ENCODE measurements around the gene PRAMEF14.
"Not testable (repeated sequence)": the region's sequence is repeated elsewhere in the genome, so short reads cannot be mapped to it uniquely, and the experiment has no call there.

PRAMEF14 gene

DNA sequence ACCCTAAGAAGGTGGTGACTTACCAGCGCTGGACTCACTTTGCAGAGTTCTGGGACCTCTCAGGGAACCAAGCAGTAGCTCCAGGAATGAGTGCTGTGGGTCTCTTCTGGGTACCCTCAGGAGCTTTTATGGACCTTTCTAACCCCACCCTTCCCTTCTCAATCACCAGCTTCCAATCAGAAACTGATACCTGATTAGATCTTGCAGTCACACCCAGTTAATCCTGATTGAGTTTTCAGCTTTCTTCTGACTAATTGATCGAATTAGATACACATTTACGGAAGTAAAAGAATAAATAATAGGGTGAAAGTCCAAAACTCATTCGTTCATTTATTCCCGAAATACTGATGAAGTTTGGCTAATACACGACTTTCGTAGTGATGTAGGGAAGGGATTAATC lies at the start of gene PRAMEF14:
Gene PRAMEF14 (minus strand): TSS at position 101 of the 400 bp plus-strand sequence. CDS start 1,820 bp downstream, outside the sequence.
- not testable (repeated sequence) for FAIRE-seq; DNase-seq (ENCODE audit: insufficient read length, low spot score)

DNA sequence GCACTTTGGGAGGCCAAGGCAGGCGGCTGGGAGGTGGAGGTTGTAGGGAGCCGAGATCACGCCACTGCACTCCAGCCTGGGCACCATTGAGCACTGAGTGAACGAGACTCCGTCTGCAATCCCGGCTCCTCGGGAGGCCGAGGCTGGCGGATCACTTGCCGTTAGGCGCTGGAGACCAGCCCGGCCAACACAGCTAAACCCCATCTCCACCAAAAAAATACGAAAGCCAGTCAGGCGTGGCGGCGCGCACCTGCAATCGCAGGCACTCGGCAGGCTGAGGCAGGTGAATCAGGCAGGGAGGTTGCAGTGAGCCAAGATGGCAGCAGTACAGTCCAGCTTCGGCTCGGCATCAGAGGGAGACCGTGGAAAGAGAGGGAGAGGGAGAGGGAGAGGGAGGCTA lies 48.4 kb upstream of the PRAMEF14 start:
- not testable (repeated sequence) for FAIRE-seq; DNase-seq (ENCODE audit: insufficient read length, low spot score)

DNA sequence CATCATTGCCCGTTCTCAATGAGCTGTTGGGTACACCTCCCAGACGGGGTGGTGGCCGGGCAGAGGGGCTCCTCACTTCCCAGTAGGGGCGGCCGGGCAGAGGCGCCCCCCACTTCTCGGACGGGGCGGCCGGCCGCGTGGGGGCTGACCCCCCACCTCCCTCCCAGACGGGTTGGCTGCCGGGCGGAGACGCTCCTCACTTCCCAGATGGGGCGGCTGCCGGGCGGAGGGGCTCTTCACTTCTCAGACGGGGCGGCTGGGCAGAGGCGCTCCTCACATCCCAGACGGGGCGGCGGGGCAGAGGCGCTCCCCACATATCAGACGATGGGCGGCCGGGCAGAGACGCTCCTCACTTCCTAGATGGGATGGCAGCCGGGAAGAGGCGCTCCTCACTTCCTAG lies 47.8 kb upstream of the PRAMEF14 start:
- FAIRE-seq; DNase-seq (ENCODE audit: insufficient read length, low spot score): not testable (repeated sequence)

- not testable (repeated sequence) for DNase-seq (ENCODE audit: insufficient read length, low spot score); FAIRE-seq
These were observed 46.1 kb upstream of the PRAMEF14 start for GRCh38 chr1:13393004-13393403.

DNA sequence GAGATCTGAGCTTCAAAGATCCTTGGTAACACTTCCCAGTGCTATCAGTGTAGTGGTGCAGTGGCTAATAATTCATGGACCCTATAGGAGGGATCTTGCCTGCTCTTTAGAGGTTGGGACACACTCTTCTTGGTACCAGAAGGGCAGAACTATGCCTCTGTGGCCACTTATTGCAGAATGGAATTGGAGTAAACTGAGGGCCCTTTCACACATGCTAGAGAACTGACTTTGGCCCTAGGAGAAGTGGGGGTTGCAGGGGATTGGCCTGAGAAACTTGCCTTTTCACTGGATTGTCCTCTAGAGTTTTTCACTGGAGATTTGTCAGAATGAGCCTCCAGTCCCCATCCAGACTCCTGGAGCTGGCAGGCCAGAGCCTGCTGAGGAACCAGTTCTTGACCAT lies 42.4 kb upstream of the PRAMEF14 start, which contains the start of gene PRAMEF17:
Gene PRAMEF17 (plus strand): TSS at position 301 of the 400 bp plus-strand sequence. CDS start 26 bp downstream, at position 327.
- not testable (repeated sequence) for FAIRE-seq

DNA sequence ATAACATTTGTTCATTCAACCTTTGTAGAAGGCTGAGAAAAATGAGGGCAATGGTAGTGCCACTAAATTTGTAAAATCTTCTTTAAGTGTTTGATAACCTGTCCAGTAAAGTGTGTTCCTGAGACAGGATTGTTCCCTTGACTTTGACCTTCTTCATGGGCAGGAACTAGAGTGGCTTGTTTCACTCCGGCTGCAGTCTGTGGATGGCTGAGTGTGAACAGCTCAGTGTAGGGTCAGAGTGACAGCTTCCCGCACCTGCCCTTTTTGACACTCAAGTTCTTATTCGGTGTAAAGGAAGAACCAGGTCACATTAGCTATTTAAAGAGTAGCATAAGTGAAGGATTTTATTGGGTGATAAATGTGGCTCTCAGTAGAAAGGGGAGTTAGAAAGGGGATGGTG lies 33.4 kb upstream of the PRAMEF14 start:
- DNase-seq (ENCODE audit: insufficient read length, low spot score); FAIRE-seq: not testable (repeated sequence)

More for the DNA sequence above, 42.4 kb upstream of the PRAMEF14 start, which contains the start of gene PRAMEF17:
- not testable (repeated sequence) for DNase-seq (ENCODE audit: insufficient read length, low spot score)

- DNase-seq (ENCODE audit: insufficient read length, low spot score); FAIRE-seq: not testable (repeated sequence)
These were observed 32.0 kb upstream of the PRAMEF14 start for GRCh38 chr1:13378983-13379382.

DNA sequence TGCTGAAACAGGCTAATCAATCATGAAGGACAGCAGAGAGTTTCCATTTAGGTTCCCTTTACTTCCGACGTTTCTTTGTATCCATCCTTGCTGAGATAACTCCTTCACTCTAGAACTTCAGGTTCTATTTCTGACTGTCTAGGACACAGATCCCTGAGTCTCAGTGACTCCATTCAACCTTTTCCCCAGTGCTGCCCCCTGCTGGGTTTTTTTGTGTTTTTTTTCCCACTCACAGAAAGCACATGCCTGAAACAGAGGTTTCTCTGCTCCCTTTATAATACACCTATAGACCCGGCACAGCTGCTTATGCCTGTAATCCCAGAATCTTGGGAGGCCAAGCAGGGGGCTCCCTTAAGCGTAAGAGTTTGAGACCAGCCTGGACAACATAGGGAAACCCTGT lies 21.6 kb upstream of the PRAMEF14 start:
- DNase-seq (ENCODE audit: insufficient read length, low spot score); FAIRE-seq: not testable (repeated sequence)

- FAIRE-seq; DNase-seq (ENCODE audit: insufficient read length, low spot score): not testable (repeated sequence)
These were observed 19.6 kb upstream of the PRAMEF14 start for GRCh38 chr1:13366536-13366935.

DNA sequence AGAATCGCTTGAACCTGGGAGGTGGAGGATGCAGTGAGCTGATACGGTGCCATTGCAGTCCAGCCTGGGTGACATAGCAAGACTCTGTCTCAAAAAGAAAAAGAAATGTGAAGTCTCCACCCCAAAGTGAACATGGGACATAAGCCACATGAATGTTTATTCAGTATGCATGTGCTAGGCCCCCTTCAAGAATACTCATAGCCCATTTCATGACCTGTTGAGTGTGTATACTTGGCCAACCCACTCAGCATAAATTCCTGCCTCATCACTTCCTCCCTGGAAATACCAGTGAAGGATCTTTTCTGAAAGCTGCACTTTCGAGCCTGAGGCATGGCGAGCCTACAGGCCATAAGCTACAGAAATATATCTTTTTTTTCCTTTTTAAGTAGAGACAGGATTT lies 18.0 kb upstream of the PRAMEF14 start:
- FAIRE-seq; DNase-seq (ENCODE audit: insufficient read length, low spot score): not testable (repeated sequence)

DNA sequence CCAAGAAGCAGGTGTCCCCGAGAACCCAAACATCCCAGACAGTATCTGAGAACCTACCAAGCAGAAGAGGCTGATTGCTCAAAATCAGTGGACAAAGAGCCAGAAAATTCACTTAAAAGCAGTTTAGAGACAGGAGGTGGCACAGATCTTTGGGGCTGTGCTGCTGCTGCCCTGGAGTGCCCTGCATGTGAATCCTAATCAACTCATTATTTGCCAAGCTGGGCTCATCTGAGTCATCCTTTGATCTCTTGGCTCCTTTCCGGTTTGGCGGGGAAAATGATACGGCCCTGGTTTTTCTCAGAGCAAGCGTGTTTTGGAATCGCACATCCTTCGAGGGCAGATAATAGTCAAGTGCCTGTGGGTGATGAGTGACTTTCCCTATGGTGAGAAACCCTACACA lies 15.4 kb upstream of the PRAMEF14 start:
- not testable (repeated sequence) for FAIRE-seq; DNase-seq (ENCODE audit: insufficient read length, low spot score)

- not testable (repeated sequence) for FAIRE-seq; DNase-seq (ENCODE audit: insufficient read length, low spot score)
These were observed 9.8 kb upstream of the PRAMEF14 start for GRCh38 chr1:13356774-13357173.

DNA sequence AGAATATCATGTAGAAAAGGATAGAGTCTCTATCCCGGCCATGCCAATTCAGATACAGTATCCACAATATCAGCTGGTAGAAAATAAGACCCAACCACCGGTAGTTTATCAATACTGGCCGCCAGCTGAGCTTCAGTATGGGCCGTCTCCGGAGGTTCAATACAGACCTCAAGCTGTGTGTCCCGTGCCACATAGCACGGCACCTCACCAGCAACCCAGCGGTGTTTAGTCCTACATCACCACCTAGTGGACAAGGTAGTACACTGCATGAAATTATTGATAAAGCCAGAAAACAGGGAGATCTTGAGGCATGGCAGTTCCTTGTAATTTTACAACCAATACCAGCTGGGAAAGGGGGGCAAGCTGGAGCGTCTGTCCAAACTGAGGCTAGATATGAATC lies 7.5 kb upstream of the PRAMEF14 start:
- not testable (repeated sequence) for DNase-seq (ENCODE audit: insufficient read length, low spot score); FAIRE-seq

- FAIRE-seq; DNase-seq (ENCODE audit: insufficient read length, low spot score): not testable (repeated sequence)
These were observed 6.5 kb upstream of the PRAMEF14 start for GRCh38 chr1:13353476-13353875.

GRCh38 chr1:13342496-13342895 lies 4.4 kb downstream of the PRAMEF14 start:
- not testable (repeated sequence) for FAIRE-seq; DNase-seq (ENCODE audit: insufficient read length, low spot score)

DNA sequence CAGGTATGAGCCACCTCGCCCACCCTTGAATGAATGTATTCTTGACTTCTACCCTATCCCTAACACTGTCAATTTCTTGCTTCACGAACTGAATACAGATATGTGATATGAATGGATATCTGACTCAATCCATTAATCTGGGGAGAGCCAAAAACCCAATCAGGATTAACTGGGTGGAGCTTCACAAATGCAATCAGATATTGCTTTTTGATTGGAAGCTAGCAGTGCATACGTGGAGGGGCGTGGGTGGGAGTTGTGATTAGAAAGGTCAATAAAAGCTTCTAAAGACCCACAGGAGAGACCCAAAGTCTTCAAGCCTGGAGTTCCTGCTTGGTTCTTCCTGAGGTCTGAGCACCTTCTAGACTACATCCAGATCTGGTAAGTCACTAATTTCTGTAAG lies 31.7 kb downstream of the PRAMEF14 start, which contains the start of gene PRAMEF15:
Gene PRAMEF15 (plus strand): TSS at position 301 of the 400 bp plus-strand sequence. CDS start 2,827 bp downstream, outside the sequence.
- not testable (repeated sequence) for DNase-seq (ENCODE audit: insufficient read length, low spot score); FAIRE-seq

DNA sequence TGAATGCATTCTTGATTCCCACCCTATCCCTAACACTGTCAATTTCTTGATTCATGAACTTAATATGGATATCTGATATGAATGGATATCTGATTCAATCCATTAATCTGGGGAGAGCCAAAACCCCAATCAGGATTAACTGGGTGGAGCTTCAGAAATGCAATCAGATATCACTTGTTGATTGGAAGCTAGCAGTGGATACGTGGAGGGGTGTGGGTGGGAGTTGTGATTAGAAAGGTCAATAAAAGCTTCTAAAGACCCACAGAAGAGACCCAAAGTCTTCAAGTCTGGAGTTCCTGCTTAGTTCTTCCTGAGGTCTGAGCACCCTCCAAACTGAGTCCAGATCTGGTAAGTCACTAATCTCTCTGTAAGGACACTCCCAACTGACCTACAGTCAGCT lies 43.7 kb downstream of the PRAMEF14 start, which contains the start of gene PRAMEF33:
Gene PRAMEF33 (plus strand): TSS at position 301 of the 400 bp plus-strand sequence. CDS start 2,416 bp downstream, outside the sequence.
- not testable (repeated sequence) for DNase-seq (ENCODE audit: insufficient read length, low spot score); FAIRE-seq

DNA sequence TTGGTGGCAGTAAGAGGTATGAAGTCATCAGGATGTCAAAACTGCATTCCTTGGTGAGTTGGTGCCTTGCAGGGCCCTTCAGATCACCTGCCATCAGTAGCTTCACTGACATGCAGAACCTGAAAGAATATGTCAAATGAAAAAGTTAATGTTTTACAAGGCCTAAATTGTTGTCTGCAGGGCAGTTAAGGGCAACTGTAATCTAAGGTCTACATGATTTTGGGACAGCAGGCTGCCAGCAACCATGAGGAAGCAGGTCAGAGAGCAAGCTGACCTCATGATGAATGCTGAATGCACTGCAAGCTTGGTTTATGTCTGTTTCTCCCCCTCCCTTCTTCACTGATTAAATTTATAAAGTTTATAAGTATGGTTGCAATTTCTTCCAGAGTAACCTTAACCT lies 44.7 kb downstream of the PRAMEF14 start:
- not testable (repeated sequence) for DNase-seq (ENCODE audit: insufficient read length, low spot score); FAIRE-seq

DNA sequence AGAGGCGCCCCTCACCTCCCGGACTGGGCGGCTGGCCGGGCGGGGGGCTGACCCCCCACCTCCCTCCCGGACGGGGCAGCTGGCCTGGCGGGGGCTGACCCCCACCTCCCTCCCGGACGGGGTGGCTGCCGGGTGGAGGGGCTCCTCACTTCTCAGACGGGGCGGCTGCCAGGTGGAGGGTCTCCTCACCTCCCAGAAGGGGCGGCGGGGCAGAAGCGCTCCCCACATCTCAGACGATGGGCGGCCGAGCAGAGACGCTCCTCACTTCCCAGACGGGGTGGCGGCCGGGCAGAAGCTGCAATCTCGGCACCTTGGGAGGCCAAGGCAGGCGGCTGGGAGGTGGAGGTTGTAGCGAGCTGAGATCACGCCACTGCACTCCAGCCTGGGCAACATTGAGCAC lies 48.2 kb downstream of the PRAMEF14 start:
- not testable (repeated sequence) for FAIRE-seq; DNase-seq (ENCODE audit: insufficient read length, low spot score)

GRCh38 chr1:13297216-13297931 lies 49.6 kb downstream of the PRAMEF14 start:
- not testable (repeated sequence) for FAIRE-seq; DNase-seq (ENCODE audit: insufficient read length, low spot score)
